ENCODE results near the gene MICAL1. TPM values are rescaled to one million over a fixed set of nuclear protein-coding genes. Genes with fewer than 3 reads are reported as not detected.

MICAL1 gene
- total and polyA plus RNA-seq, 2 donors (not counting 3 experiments of a cell fraction or from before 2014, with no cell fraction given): 36.5 to 39.4 TPM

GRCh38 chr6:109447878-109448555 is 7.6 kb downstream of the MICAL1 start:
- Histone ChIP-seq H3K4me1 (ENCODE audit: control insufficient read depth, extremely low read depth, insufficient read depth, low read length) (no peaks in the 10 kb centered on the region), H2AFZ (ENCODE audit: low read depth, low read length) (no peak overlapping the region), H3K9me3 (replicated peaks; ENCODE audit: control insufficient read depth, insufficient read depth, low read length) (no peaks in the 10 kb centered on the region), H3K4me3 (replicated peaks in 1 of 3; ENCODE audit: insufficient read depth in 1 of 3, low read depth in 1 of 3, low read length in 3 of 3) (no peak overlapping the region), H4K20me1 (replicated peaks; ENCODE audit: control insufficient read depth, extremely low read depth, insufficient read depth, low read length) (no peaks in the 10 kb centered on the region), H3K36me3 (ENCODE audit: control insufficient read depth in 2 of 2, extremely low read depth in 1 of 2, insufficient read depth in 2 of 2, low read length in 2 of 2) (peaks cover 0 to 15% of the 10 kb centered on the region in 2 experiments), H3K27me3 (ENCODE audit: control insufficient read depth in 2 of 2, insufficient read depth in 2 of 2, low read length in 2 of 2) (no peaks in the 10 kb centered on the region), H3K9me1 (replicated peaks; ENCODE audit: control insufficient read depth, extremely low read depth, insufficient read depth, low read length) (no peaks in the 10 kb centered on the region), H3K4me2 (ENCODE audit: insufficient read depth, low read length) (no peak overlapping the region), H3K27ac (ENCODE audit: insufficient read depth, low read depth, low read length) (no peak overlapping the region), H3K79me2 (ENCODE audit: control insufficient read depth, insufficient read depth, low read length) (no peaks in the 10 kb centered on the region), H3K9ac (replicated peaks; ENCODE audit: extremely low read depth, insufficient read depth, low read length) (no peak overlapping the region)
- ChIA-PET CTCF (no interaction called here), POLR2A (no interaction called here)
- intact Hi-C loops (cut with micrococcal nuclease): no loop called here
- DNase-seq (ENCODE audit: low read depth, low spot score): no peak
- no peak for TF ChIP-seq GATA2 (IDR thresholded peaks at IDR 0.05; ENCODE audit: insufficient read depth, insufficient read length, low read depth, low read length)
- no peak for TF ChIP-seq EZH2 (IDR thresholded peaks at IDR 0.05; ENCODE audit: borderline replicate concordance, low read depth, low read length, severe bottlenecking)
- no peak for TF ChIP-seq POLR2A (IDR thresholded peaks at IDR 0.05; ENCODE audit: low read depth, low read length)
- no peak for TF ChIP-seq FOS (IDR thresholded peaks at IDR 0.05; ENCODE audit: borderline replicate concordance, insufficient read depth, low read length)
- TF ChIP-seq, protein P1, sequence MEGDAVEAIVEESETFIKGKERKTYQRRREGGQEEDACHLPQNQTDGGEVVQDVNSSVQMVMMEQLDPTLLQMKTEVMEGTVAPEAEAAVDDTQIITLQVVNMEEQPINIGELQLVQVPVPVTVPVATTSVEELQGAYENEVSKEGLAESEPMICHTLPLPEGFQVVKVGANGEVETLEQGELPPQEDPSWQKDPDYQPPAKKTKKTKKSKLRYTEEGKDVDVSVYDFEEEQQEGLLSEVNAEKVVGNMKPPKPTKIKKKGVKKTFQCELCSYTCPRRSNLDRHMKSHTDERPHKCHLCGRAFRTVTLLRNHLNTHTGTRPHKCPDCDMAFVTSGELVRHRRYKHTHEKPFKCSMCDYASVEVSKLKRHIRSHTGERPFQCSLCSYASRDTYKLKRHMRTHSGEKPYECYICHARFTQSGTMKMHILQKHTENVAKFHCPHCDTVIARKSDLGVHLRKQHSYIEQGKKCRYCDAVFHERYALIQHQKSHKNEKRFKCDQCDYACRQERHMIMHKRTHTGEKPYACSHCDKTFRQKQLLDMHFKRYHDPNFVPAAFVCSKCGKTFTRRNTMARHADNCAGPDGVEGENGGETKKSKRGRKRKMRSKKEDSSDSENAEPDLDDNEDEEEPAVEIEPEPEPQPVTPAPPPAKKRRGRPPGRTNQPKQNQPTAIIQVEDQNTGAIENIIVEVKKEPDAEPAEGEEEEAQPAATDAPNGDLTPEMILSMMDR (IDR thresholded peaks at IDR 0.05; ENCODE audit: extremely low read depth in 1 of 2, insufficient read depth in 1 of 2, low read depth in 1 of 2, low read length in 2 of 2): no peak
- no peak for TF ChIP-seq POLR2AphosphoS5 (IDR thresholded peaks at IDR 0.05; ENCODE audit: insufficient read depth, low read depth, low read length)
- TF ChIP-seq MYC (IDR thresholded peaks at IDR 0.05; ENCODE audit: low read depth, low read length): no peak
- no peak for TF ChIP-seq JUN (IDR thresholded peaks at IDR 0.05; ENCODE audit: borderline replicate concordance, insufficient read depth, insufficient read length, low read depth)
- no peak for TF ChIP-seq MAX (IDR thresholded peaks at IDR 0.05; ENCODE audit: insufficient read depth, insufficient read length)
- dilution Hi-C loops (cut with MboI; ENCODE audit: extremely low pct_ligation_motif_present, low sequenced_read_pairs): no loop called here
- BruUV-seq (replicated peaks): no TSS peak
- FAIRE-seq: no peak
